RPMI8226 (cell line): ENCODE data around the gene MORF4L2.

ENCODE experiments used
- DNase-seq: peaks from one replicate; pipeline ENCODE4 v3.0.0-alpha.2; 2015

The MORF4L2 gene

GRCh38 chrX:103630171-103630511, 56.4 kb downstream of the MORF4L2 start:
- DNase-seq: no peak

DNA sequence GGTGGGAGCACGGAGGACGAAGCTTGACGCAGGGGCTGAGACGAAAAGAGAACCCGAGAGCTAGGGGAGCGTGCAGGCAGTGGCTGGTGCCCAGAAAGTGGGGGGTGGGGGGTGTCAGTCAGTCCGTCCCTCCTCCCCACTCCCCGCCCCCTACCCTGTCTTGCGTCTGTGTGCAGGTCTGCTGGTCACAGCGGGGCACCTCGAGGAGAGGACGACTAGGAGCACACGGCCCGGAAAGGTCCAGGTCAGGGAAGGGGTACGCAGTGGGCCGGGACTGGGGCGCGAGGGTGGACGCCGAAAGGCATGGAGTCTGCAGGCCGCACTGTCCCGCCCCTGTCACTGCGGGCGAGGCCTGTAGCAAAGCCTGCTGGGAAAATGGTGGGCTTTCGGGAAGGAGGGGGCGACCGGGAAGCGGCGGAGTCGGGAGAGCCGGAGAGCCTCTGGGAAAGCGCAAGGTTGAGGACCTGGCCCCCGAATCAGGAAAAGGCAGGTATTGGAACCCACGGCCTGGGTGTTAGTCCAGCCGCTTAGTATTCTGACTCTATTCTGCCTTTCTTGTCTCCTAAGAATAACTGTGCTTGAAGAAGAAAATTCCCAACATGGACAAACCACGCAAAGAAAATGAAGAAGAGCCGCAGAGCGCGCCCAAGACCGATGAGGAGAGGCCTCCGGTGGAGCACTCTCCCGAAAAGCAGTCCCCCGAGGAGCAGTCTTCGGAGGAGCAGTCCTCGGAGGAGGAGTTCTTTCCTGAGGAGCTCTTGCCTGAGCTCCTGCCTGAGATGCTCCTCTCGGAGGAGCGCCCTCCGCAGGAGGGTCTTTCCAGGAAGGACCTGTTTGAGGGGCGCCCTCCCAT, 57.0 kb downstream of the MORF4L2 start:
- no peak for DNase-seq

DNA sequence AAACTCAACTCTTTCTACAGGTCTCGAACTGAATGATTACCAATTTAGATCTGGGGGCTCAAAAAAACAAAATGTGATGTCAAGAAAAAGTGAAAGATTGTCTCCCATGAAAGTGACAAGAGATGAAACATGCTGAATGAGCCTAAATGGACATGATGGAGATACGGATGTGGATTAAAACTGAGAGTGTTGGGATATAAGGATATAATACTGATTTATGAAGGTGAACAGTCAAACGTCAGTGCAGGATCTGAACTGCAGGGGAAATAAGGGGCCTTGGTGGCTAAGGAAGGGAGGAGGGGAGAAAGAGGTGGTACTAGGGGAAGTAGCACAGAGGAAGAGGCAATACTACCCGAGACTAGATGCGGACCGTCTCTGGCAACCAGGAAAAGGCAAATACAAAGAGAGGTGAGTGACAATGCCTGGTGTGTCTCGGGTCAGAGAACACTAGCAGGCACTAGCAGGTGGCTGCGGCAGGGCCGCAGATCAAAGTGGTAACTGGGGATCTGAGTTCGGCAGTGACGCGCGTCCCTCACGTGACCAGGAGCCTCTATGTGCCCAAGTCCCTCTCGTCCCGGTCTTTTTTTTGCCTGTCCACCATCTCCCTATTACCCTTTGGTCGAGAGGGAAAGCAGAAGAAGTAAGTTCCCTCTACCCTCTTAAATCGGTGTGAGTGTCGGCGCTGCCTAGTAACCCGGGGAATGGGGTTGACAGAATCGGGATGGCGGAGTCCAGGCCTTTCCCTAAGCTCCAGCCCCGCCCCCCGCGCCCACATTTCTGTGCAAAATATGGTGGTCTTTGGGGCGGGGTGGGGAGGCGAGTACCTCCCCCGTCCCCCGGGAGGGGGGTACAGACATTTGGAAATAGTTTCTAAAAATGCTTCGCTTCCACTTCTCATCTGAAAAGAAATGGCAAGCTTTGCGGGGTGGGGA, 57.8 kb downstream of the MORF4L2 start, which contains the start of gene TCEAL1:
Gene TCEAL1, plus strand, starts transcription at position 590 of the 932 bp plus-strand sequence. CDS start 942 bp downstream, outside the sequence.
- DNase-seq: peak; percentile 6

- DNase-seq: no peak
Observed at GRCh38 chrX:103626855-103627254, 59.6 kb downstream of the MORF4L2 start.
